HG03039 (cell line): ENCODE results near the gene SNW1.
A peak's percentile ranks its signal among the peaks of the same experiment; 100 is the strongest.
"Not testable (repeated sequence)": the region's sequence is repeated elsewhere in the genome, so short reads cannot be mapped to it uniquely, and the experiment has no call there.

ENCODE experiments used
- ATAC-seq: cut with Tn5 transposase; IDR thresholded peaks from one replicate; pipeline ENCODE4 v1.9.1; 2021; ENCODE audit warnings: mild to moderate bottlenecking, moderate library complexity; ENCODE audit not compliant: unreplicated experiment

SNW1 gene

DNA sequence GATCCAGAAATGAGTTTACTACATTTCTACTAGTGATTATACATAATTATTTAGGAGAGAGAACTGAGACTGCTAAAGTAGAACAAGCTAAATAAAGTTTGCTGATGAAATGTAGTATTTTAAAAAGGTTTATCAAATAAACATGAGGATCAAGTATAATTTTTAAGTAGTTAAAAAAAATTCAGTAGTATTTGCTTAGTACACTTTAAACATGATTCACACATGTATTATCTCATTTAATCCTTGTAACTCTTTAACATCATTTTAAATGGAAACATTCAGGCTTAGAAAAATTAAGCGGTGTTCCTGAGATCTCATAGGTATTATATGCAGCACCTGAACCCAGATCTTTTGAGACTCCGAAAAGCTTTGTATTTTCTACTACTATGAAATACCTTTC lies 8.7 kb downstream of the SNW1 start:
- ATAC-seq: no peak

DNA sequence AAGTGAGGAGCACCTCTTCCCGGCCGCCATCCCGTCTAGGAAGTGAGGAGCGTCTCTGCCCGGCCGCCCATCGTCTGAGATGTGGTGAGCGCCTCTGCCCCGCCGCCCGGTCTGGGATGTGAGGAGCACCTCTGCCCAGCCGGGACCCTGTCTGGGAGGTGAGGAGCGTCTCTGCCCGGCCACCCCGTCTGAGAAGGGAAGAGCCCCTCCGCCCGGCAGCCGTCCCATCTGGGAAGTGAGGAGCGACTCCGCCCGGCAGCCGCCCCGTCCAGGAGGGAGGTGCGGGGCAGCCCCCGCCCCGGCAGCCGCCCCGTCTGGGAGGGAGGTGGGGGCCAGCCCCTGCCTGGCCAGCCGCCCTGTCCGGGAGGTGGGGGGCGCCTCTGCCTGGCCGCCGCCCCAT lies 13.5 kb downstream of the SNW1 start:
- not testable (repeated sequence) for ATAC-seq

DNA sequence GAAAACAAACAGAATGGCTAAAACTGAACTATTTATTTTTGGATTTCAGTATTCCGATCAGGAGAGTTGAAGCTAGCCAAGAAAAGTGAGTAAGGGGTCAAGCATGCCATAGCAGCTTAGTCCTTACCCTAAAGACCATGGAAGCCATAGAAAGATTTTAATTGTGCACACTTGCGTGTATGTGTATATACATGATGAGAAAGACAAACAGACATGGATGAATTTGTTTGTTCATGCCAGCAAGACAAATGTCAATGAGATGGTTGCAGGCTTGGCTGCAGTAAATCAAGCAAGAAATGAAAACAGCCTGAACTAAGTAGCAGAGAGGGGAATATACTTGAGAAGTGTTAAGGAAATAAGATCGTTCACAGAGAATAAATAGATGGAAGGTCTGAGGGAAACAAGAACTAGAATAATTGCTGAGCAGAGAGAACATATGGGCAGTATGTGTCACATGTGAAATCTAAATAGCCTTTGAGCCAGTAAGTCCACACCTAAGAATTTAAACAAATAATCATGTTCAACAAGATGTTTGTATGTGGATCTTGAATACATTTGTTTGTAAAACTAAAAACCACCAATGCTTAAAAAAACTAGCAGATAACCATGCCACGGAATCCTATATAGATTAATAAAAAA lies 14.8 kb downstream of the SNW1 start:
- ATAC-seq: no peak

DNA sequence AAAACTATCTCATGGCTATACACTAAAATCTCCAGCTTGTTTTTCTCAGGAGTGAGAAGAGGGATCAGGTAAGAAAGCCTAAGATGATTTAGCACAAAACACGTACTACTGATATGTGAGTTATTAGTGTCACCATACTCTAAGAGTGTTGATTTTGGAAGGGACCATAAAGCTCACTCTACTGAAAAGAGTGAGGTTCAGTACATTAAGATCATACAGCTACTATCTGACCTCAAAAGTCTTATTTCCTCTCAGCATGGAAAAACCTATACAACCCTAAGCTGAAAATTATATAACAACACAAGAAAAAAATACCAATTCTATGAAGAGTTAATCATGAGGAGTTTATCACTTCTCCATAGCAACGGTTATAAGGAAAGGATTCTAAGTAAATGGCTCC lies 19.5 kb downstream of the SNW1 start:
- ATAC-seq: no peak

DNA sequence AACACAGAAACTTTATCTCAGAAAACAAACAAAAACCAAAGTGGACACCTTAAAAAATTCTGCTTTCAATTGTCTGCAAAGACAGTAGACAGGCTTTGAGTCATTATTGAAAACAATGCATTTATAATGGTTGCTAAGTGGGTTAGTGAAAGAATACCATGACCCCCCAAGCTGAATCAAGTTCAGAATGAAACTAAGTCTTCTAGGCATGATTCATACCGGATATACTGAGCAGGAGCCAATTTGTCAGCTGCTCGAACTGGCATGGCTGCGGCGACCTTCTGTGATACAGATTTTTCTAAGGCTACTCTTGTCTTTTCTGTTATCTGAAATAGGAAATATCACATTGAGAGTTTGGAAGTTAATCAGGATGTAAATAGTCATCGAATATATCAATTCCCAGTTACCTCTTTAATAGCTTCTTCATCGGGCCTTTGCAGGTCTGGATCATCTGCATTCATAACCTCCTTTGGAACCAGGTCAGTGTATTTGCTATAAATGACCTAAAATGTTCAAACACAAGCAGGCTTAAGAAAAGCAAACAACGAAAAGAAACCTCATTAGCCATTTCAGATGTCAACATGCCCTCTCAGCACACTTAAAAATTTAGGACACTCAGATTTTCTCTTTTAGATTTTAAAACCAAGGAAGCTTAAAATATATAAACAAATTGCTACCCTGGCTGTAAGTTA lies 22.3 kb downstream of the SNW1 start:
- ATAC-seq: no peak

DNA sequence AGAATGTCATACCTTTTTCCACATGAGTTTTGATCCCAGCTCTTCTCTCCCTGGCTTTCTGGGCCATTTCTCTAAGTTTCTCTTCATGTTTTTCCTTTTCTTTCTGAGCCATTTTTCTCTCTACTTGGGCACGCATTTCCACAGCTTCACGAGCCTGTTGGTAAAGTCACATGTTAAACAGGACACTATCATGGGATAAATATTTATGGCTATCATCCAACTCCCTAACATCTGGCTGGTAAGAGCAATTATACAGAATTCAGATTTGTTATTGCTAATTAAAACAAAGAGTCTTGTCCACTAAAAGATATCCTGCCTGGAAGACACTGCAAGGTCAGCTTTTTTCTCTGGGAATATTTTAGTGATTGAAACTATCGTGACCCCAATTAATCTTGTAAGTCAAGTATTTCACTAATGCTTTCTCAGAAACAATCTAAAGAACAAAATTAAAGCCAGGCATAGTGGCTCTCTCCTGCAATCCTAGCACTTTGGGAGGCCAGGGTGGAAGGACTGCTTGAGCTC lies 29.9 kb downstream of the SNW1 start:
- ATAC-seq: no peak

DNA sequence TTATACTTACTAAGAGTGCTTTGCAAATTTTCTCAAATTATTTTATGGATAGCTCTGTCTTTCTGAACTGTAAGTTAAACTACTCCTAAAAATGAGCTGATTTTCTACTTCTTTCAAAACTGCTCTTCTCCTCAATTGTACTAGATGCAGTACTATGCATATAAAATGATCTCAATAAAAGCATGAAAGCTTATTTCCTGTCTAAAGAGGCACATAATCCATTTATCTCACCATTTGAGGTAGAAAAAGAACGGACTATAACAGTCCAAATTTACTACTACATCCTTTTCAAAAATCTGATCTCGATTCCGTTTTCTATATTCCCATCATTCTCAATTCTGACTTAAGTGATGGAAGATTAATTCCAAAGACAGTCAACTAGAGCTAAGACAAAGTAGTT lies 38.7 kb downstream of the SNW1 start:
- no peak for ATAC-seq

DNA sequence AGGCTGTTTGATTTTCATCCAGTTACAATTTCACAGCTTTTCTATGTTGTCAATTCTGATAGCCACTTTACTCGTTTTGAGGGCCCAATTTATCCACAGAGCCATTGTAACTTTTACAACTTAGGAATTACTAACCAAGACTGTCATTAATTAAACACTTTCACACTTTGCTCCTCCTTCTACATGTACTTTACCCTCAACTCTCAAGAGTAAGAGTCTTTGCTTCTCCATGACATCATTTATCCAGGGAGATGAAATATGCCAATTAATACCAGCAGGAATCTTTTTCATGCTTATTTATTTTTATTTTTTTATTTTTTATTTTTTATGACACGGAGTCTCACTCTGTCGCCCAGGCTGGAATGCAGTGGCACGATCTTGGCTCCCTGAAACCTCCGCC lies 39.5 kb downstream of the SNW1 start:
- no peak for ATAC-seq

DNA sequence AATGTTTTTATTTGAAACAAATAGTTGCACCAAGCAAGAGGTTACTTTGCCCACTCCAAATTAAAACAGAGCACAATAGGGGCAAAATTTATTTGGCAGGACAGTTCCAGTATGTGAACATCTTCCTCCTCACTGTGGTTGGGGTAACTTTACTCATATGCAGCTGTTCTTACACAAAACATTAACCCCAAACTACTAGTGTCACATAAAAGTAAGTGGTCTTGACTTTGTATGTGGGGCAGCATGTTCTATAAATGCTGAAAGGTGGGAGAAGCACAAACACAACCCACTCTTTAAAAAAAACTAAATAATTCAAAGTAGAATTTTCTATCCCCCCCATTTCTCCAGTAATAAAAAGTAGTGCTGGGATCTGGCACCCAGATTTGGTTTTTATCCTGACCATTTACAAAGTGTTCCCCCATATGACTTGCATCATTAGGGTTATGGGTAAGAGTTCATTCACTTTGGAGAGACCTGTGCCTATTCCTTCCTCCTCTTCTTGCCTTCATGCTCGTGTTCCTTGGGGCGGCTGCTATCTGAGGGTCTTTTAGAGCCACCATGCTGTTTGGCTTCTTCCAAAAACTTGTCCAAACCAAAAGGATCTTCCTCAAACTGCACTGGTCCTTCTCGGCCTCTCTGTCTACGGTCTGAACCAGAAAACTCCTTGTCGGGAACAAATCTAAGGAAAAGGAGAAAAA lies 43.2 kb downstream of the SNW1 start:
- ATAC-seq: no peak

DNA sequence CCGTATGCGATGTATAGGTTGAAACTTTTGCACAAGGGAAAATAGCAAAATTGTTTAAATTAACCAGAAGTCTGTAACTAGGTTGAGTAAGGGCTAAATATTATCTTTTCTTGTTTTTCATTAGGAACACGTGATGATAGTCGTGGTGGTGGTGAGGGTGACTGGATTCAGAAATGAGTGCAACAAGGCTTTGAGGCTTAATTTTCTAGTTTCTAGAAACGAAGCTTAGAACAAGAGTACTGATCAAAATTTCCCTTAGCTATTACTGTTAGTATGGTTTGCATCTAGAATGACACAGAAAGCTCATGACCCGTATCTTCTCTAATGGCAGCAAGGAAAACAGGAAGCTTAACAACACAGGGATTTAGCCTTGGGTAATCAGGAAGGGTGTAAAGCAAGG lies 46.0 kb downstream of the SNW1 start:
- ATAC-seq: no peak

DNA sequence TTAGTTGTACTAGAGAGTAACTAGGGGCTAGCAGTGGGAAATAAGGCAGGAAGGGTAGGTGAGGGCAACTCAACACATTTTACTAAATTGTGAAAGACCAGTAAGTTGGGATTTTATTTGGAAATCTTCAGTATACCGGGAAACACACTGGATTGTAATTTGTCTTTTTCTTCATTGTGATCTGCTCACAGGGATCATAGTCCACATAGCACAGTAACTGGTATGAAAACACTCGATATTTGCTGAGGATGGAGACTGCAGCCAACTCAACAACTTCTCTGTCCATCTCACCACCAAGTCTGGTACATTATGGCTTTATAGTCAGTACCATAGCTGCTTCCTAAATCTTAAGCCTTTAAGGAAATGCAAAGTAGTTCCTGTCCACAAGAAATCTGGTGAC lies 50.6 kb downstream of the SNW1 start:
- ATAC-seq: no peak

DNA sequence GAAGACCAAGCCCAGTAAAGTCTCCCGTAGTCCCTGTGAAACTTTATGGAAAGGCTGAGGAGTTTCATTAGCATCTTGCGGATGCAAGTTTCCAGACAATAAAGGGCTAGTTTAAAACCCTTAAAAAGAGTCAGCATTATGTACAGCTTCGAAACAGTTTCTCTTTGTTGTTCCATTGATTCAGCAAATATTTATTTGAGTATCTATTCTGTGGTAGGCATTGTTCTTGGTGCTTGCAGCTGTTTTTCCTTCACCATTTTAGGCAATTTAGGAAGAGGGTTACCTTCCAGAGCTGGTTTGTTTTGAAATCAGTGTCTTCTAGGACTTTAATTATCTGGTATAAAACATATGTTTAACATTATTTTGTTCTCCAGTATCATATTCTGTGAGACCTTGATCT lies 51.5 kb downstream of the SNW1 start:
- no peak for ATAC-seq

DNA sequence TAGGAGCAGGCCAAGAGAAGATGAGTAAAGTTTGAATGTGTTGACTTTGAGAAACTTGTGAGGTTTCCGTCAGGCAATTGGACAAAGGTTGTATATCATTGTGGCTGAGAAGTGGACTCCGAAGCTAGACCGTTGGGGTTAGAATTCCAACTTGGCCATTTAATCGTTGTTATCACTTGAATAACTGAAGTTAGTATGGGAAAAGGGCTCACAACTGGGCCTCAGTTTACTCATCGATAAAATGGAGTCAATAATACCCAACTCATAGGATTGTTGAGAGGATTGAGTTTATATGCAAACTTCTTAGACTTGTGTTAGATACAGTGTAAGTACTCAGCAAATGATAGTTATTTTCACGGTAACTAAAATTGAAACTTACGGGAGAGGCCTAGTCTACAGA lies 52.2 kb downstream of the SNW1 start:
- ATAC-seq: no peak

DNA sequence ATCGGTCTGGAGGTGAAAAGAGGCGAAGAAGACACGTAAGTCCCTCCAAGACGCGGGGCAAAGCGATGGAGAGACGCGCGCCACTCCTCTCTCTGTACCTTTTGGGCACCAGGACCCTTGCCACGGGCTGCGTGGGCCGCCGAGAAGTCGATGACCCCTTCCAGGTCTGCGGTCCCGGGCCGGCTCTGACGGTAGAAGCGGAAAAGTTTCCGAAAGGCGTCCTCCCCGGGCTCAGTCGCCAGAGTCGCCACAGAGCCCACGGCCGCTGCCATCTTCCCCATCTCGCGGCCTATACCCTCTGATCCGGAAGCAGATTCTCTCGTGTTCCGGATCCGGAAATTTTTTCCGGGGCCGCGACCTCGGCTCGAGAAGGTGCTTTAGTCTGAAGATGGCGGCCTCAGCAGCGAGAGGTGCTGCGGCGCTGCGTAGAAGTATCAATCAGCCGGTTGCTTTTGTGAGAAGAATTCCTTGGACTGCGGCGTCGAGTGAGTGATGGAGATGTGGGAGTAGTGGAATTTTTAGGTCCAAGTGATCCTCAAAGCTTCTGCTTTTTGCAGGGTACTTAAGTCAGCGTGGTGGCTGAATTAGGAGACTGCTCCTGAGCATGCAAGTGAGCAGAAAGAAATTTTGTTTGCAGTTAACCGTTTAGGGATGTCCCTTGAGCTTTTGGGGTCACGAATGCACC lies 53.1 kb downstream of the SNW1 start, which contains the start of the genes ALKBH1 and SLIRP:
Gene ALKBH1 (minus strand): TSS at position 300 of the 685 bp plus-strand sequence. CDS start 19 bp downstream, at position 281.
Gene SLIRP (plus strand): TSS at position 380 of the 685 bp plus-strand sequence. CDS start 9 bp downstream, at position 389.
- ATAC-seq: peak; percentile 83

DNA sequence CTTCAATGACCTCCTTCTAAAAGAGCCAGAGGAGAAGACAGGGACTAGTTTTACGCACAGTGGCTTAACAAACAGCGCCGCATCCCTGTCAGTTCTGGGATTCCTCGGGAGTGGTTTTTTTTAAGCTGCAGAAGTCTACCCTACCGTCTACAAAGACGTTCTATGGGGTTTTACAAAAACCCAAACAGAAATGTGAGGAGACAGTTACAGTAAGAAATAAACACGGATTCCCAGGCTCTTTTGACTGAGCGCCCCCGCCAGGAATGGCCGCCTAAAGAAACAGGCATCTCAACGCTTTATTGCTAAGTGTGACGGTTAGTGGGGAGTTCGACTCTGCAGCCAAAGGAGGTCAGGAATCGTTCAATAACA lies 53.6 kb downstream of the SNW1 start:
- peak; percentile 16 for ATAC-seq

DNA sequence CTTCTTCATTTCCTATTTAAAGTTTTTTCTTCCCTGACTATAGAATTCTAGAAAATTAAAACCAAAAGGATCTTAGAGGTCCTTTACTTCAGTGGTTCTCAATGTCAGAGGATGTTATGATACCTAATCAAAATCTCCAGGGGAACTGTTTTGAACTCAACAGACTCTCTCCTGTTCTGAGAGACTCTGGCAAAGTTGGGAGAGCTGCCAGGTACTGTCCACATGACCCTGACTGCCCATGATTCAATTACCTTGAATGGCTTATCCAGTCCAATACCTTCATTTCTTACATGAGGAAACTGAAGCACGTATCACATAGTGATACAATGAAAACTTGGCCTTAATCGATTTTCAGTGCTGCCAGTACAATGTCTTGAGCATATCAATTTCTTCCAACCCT lies 69.7 kb downstream of the SNW1 start:
- ATAC-seq: no peak

DNA sequence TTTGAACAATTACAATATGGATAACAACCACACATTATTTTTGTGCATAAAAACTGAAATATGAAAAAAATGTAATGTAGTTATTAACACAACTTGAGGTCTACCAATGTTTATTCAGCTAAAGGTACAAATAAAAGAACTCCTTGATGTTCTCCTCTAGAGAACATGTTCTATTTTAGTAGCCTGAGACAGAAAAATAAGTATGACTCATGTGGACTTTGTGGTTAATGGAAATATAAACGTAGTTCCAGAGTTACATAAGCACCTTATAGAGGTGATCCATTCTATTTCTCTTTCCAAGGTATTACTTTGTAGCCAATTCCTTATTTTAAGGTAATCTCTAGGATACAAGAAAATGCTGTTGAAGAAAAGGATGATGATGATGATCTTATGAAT lies 78.8 kb downstream of the SNW1 start:
- ATAC-seq: no peak

DNA sequence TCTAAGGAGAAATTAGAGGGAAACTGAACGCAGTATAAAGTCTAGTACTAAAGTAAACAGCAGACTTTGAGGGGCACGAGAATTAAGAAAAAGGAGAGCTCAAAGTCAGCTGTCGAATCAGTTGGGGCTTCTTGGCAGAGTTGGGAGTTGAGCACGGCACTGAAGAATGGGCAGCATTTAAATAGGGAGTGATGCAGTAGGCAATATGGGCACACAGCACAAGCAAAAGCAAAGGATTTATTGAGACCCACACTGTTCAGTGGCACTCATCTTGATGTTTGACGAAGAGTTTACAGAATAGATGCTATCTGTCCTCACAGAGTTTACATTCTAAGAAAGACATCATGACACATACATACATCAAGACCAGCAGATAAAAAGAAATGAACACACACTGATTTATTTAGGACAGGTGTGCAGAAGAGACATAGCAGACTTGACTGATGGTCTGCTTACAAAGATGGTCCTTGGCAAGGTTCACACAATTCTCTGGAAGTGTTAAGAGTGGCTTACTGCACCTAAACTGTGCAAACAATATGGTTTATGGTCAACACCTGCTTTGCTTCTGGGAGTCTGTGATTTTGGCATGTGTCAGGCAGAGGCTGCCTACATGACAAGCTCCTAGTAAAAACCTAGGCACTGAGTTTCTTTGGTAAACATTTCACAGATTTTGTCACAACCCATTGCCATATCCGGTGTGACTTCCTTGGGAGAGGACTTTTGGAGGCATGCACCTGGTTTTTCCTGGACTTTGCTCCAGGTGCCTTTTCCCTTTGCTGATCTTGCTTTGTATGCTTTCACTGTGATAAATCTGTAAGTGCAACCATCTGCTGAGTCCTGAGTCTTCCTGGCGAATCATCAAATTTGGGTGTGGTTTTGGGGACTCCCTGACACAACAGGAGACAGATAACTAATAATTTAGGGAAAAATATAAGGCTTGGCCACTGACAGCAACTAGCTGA lies 79.5 kb downstream of the SNW1 start:
- ATAC-seq: no peak

DNA sequence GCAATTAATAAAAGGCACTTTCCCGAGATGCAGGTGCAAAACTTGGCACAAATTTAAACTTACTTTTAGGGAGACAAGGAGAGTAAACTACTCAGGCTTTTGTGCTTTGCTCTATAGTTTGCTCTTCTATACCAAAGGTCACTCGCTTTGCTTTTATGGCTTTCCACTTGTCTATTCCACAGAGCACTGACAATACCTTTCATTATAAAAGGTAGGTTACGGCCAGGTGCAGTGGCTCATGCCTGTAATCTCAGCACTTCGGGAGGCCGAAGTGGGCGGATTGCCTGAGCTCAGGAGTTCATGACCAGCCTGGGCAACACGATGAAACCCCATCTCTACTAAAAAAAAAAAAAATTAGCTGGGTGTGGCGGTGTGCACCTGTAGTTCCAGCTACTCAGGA lies 86.0 kb downstream of the SNW1 start:
- no peak for ATAC-seq

DNA sequence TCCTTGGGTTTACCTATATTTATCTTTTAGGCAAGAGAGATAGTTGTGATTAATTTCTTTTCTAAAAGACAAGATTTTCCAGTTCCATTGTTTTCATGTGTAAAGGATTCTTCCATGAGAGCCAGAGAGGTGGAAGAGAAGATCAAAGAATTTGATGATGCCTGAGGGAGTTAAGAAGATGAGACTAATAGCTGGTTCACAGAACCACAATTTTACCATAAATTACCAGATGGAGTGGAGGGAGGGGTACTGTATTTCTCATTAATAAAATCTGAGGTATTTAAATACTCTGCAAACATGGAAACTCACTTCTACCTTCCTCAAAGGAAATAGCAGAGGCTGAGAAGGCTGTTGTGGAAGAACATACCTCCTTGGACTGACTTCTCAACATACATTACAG lies 87.8 kb downstream of the SNW1 start:
- no peak for ATAC-seq
